ENCODE measurements around the gene IQSEC2. TPM values are rescaled to one million over a fixed set of nuclear protein-coding genes. Genes with fewer than 3 reads are reported as not detected.

Gene IQSEC2
- total and polyA plus RNA-seq, 2 experiments from 2014 or later: 14.3 to 37.0 TPM

- Histone ChIP-seq H3K9me3 (ENCODE audit: low read depth) (no peaks in the 10 kb centered on the region), H3K36me3 (no peaks in the 10 kb centered on the region), H3K27ac (no peak overlapping the region), H3K27me3 (no peaks in the 10 kb centered on the region), H3K4me3 (no peak overlapping the region), H3K4me1 (ENCODE audit: low read depth) (peaks cover 10% of the 10 kb centered on the region)
- no peak for DNase-seq (ENCODE audit: low read depth in 1 of 2, low spot score in 1 of 2)
- no peak for TF ChIP-seq CTCF (IDR thresholded peaks at IDR 0.05; ENCODE audit: low read depth, low read length)
These were observed 54.1 kb downstream of the IQSEC2 start for GRCh38 chrX:53227224-53227765.

GRCh38 chrX:53224860-53225797 is 56.3 kb downstream of the IQSEC2 start, which contains the start of gene KDM5C:
TSS of gene KDM5C (minus strand) at chrX:53225207. CDS start at chrX:53224889, 318 bp downstream.
- DNase-seq (ENCODE audit: low read depth in 1 of 2, low spot score in 1 of 2): peak; percentile 93 to 97
- TF ChIP-seq CTCF (IDR thresholded peaks at IDR 0.05; ENCODE audit: low read depth, low read length): no peak
- Histone ChIP-seq H3K27me3 (no peaks in the 10 kb centered on the region), H3K4me1 (ENCODE audit: low read depth) (peaks cover 10% of the 10 kb centered on the region), H3K36me3 (peaks cover 7% of the 10 kb centered on the region), H3K27ac (peak within 1 kb of the TSS; percentile 99), H3K9me3 (ENCODE audit: low read depth) (no peaks in the 10 kb centered on the region), H3K4me3 (peak within 1 kb of the TSS; percentile 98)

GRCh38 chrX:53223955-53224859 is 57.2 kb downstream of the IQSEC2 start:
- no peaks in the 10 kb centered on the region for H3K27me3 ChIP-seq
- no peaks in the 10 kb centered on the region for H3K9me3 ChIP-seq (ENCODE audit: low read depth)
- H3K36me3 ChIP-seq: peaks cover 15% of the 10 kb centered on the region
- peak overlapping the region; percentile 99 for H3K27ac ChIP-seq
- TF ChIP-seq CTCF (IDR thresholded peaks at IDR 0.05; ENCODE audit: low read depth, low read length): no peak
- H3K4me3 ChIP-seq: peak overlapping the region; percentile 98
- H3K4me1 ChIP-seq (ENCODE audit: low read depth): peaks cover 10% of the 10 kb centered on the region
- DNase-seq (ENCODE audit: low read depth in 1 of 2, low spot score in 1 of 2): peak; percentile 16 to 33

GRCh38 chrX:53223068-53223693 is 58.2 kb downstream of the IQSEC2 start:
- no peak for TF ChIP-seq CTCF (IDR thresholded peaks at IDR 0.05; ENCODE audit: low read depth, low read length)
- DNase-seq (ENCODE audit: low read depth in 1 of 2, low spot score in 1 of 2): peak; percentile 3 to 5
- Histone ChIP-seq H3K27me3 (no peaks in the 10 kb centered on the region), H3K9me3 (ENCODE audit: low read depth) (no peaks in the 10 kb centered on the region), H3K4me3 (peak overlapping the region; percentile 98), H3K4me1 (ENCODE audit: low read depth) (peaks cover 10% of the 10 kb centered on the region), H3K36me3 (peaks cover 18% of the 10 kb centered on the region), H3K27ac (no peak overlapping the region)

Other genes with a start within 250 kb of the IQSEC2 start
- 4.8 and 12.6 TPM in 2 replicates for gene GPR173, start 232.8 kb downstream of the IQSEC2 start, total RNA-seq
- 3.6 and 3.8 TPM in 2 replicates for gene GPR173, start 232.8 kb downstream of the IQSEC2 start, polyA plus RNA-seq
- 33.4 and 36.8 TPM in 2 replicates for gene TSPYL2, start 199.2 kb downstream of the IQSEC2 start, total RNA-seq
- 36.1 and 50.8 TPM in 2 replicates for gene TSPYL2, start 199.2 kb downstream of the IQSEC2 start, polyA plus RNA-seq
- 5.8 and 17.0 TPM in 2 replicates for gene KANTR, start 187.4 kb downstream of the IQSEC2 start, total RNA-seq
- 9.8 and 10.5 TPM in 2 replicates for gene KANTR, start 187.4 kb downstream of the IQSEC2 start, polyA plus RNA-seq
- 185 and 187 TPM in 2 replicates for gene KDM5C, start 56.4 kb downstream of the IQSEC2 start, total RNA-seq
- 83.0 and 97.6 TPM in 2 replicates for gene KDM5C, start 56.4 kb downstream of the IQSEC2 start, polyA plus RNA-seq
- gene SMC1A, start 141.1 kb upstream of the IQSEC2 start, total RNA-seq: 46.1 and 48.3 TPM in 2 replicates
- 59.0 and 59.5 TPM in 2 replicates for gene SMC1A, start 141.1 kb upstream of the IQSEC2 start, polyA plus RNA-seq
- gene RIBC1, start 141.3 kb upstream of the IQSEC2 start, total RNA-seq: 2.7 and 3.0 TPM in 2 replicates
- 1.6 and 4.0 TPM in 2 replicates for gene RIBC1, start 141.3 kb upstream of the IQSEC2 start, polyA plus RNA-seq
- 78.4 and 183 TPM in 2 replicates for gene HSD17B10, start 152.8 kb upstream of the IQSEC2 start, total RNA-seq
- gene HSD17B10, start 152.8 kb upstream of the IQSEC2 start, polyA plus RNA-seq: 133 and 249 TPM in 2 replicates